GM12891 (cell line): Measurements from ENCODE around the gene CUL4A.

Experiments
- POLR2A ChIP-seq: IDR thresholded peaks from 2 replicates; pipeline ENCODE4 v1.6.1; 2011; ENCODE audit warnings: low read depth, low read length, control low read depth
- POLR2AphosphoS5 ChIP-seq: IDR thresholded peaks from 2 replicates; pipeline ENCODE4 v1.6.1; 2011; ENCODE audit warnings: low read depth, low read length, control low read depth
- POU2F2 ChIP-seq: IDR thresholded peaks from 2 replicates; pipeline ENCODE4 v1.6.1; 2011; ENCODE audit warnings: low read depth, mild to moderate bottlenecking, control low read depth, low read length, moderate library complexity
- TAF1 ChIP-seq: IDR thresholded peaks from 2 replicates; pipeline ENCODE4 v1.6.1; 2011; ENCODE audit warnings: low read depth, low read length, control low read depth

- TF ChIP-seq POLR2AphosphoS5 (no peak), POLR2A (no peak), TAF1 (no peak), POU2F2 (no peak)
These were observed 49.1 kb downstream of the CUL4A start for GRCh38 chr13:113258321-113259054.
